ENCODE data around the gene GDF10.

- no peak for TF ChIP-seq TCF4 (CRISPR knock-in tag; IDR thresholded peaks at IDR 0.05; ENCODE audit: borderline replicate concordance)
- TF ChIP-seq ARNTL (CRISPR knock-in tag; IDR thresholded peaks at IDR 0.05; ENCODE audit: borderline replicate concordance, low read depth) = no peak
- no peak for TF ChIP-seq ISL1 (CRISPR knock-in tag; IDR thresholded peaks at IDR 0.05)
- no peak for TF ChIP-seq PATZ1 (CRISPR knock-in tag; IDR thresholded peaks at IDR 0.05; ENCODE audit: borderline replicate concordance)
- TF ChIP-seq ZFP30 (CRISPR knock-in tag; IDR thresholded peaks at IDR 0.05) = no peak
- TF ChIP-seq TSHZ2 (CRISPR knock-in tag; IDR thresholded peaks at IDR 0.05) = no peak
Observed at GRCh38 chr10:47303866-47304265, 3.9 kb downstream of the GDF10 start.
